ENCODE measurements around the gene ZSCAN20. TPM values are rescaled to one million over a fixed set of nuclear protein-coding genes. Genes with fewer than 3 reads are reported as not detected.

ZSCAN20 gene
- total and polyA plus RNA-seq, 9 of the 15 experiments (the other 6 are each of a cell fraction or from before 2014, with no cell fraction given) = 0.36 to 3.3 (median 2.0) TPM

GRCh38 chr1:33469691-33470090 is 2.8 kb upstream of the ZSCAN20 start:
- Histone ChIP-seq H3K4me1 (replicated peaks in 1 of 2; ENCODE audit: control insufficient read depth in 2 of 2, insufficient read depth in 2 of 2, low read length in 2 of 2) (peaks cover 3 to 5% of the 10 kb centered on the region in 2 experiments; a peak in 3 of 5 replicates), H3K27me3 (ENCODE audit: control insufficient read depth in 2 of 2, insufficient read depth in 2 of 2, low read length in 2 of 2) (peaks cover 4 to 25% of the 10 kb centered on the region in 2 experiments; a peak in 3 of 5 replicates), H3K4me3 (no peak overlapping the region), H4K20me1 (replicated peaks; ENCODE audit: control insufficient read depth, insufficient read depth, low read length) (no peaks in the 10 kb centered on the region), H2AFZ (ENCODE audit: low read depth, low read length) (no peak overlapping the region), H3K36me3 (ENCODE audit: control insufficient read depth, insufficient read depth, low read length) (no peaks in the 10 kb centered on the region), H3K9me1 (ENCODE audit: control insufficient read depth, insufficient read depth, low read length) (no peaks in the 10 kb centered on the region), H3K4me2 (ENCODE audit: insufficient read depth, low read length) (no peak overlapping the region), H3K9ac (ENCODE audit: insufficient read depth in 1 of 2, low read depth in 2 of 2, low read length in 2 of 2) (no peak overlapping the region), H3K27ac (ENCODE audit: extremely low read depth, low read depth, low read length) (no peak overlapping the region), H3K9me3 (replicated peaks; ENCODE audit: control insufficient read depth, insufficient read depth, low read depth, low read length) (no peaks in the 10 kb centered on the region), H3K79me2 (ENCODE audit: control insufficient read depth, insufficient read depth, low read length) (peaks cover 4% of the 10 kb centered on the region; the same call in 1 of the 3 replicates)
- FAIRE-seq (no peak), DNase-seq (ENCODE audit: extremely low read depth in 1 of 4, low spot score in 3 of 4) (no peak), ATAC-seq (no peak)
- intact Hi-C loops (cut with micrococcal nuclease) = loop anchor here (1.0 to 10.0 kb wide), 5 partner anchors 97 to 335 kb away; no protein-coding TSS in a partner anchor
- 44% methylated on average over 2 of the region's 2 CpGs for WGBS (ENCODE audit: insufficient coverage, low coverage, missing lambda C conversion rate)
- CTCF ChIA-PET (ENCODE audit: low intra/inter-chr PET ratio) = interaction anchor here (2.0 to 2.3 kb wide), 2 partner anchors 174 to 375 kb away, joined by 7 to 15 read pairs; no protein-coding TSS in a partner anchor
- in situ Hi-C loops (cut with MboI) = no loop called here
- BruUV-seq (replicated peaks) = no TSS peak
- no peak for TF ChIP-seq NCOA2 (IDR thresholded peaks at IDR 0.05; ENCODE audit: partially characterized antibody in 2 of 2)
- TF ChIP-seq RBBP5 (IDR thresholded peaks at IDR 0.05; ENCODE audit: borderline replicate concordance, insufficient read depth, low read length, poor library complexity, severe bottlenecking) = no peak
- POLR2A ChIA-PET = interaction anchor here (0.9 kb wide), 1 partner anchor 41 kb away, joined by 3 read pairs; no protein-coding TSS in a partner anchor

- POLR2A ChIA-PET = interaction anchor here (0.5 to 1.3 kb wide), 2 partner anchors 18 to 100 kb away, joined by 4 to 6 read pairs; no protein-coding TSS in a partner anchor
- FAIRE-seq = peak; percentile 82
- no TSS peak for BruUV-seq (replicated peaks)
- H2AFZ ChIP-seq (ENCODE audit: low read depth, low read length) = peak overlapping the region; percentile 5; the same call in 1 of the 2 replicates
- no peak overlapping the region for H3K27ac ChIP-seq (ENCODE audit: extremely low read depth, low read depth, low read length)
- 4% methylated on average over 11 of the region's 11 CpGs for WGBS (ENCODE audit: insufficient coverage, low coverage, missing lambda C conversion rate)
- DNase-seq (ENCODE audit: extremely low read depth in 1 of 4, low spot score in 3 of 4) = peak; percentile 72 to 83 (median 74)
- CTCF ChIA-PET (ENCODE audit: low intra/inter-chr PET ratio) = interaction anchor here (0.5 to 2.3 kb wide), 4 partner anchors 102 to 957 kb away, joined by 4 to 15 read pairs (median 6); no protein-coding TSS in a partner anchor
- no peaks in the 10 kb centered on the region for H4K20me1 ChIP-seq (replicated peaks; ENCODE audit: control insufficient read depth, insufficient read depth, low read length)
- in situ Hi-C loops (cut with MboI) = no loop called here
- H3K9me3 ChIP-seq (replicated peaks; ENCODE audit: control insufficient read depth, insufficient read depth, low read depth, low read length) = no peaks in the 10 kb centered on the region
- H3K4me2 ChIP-seq (ENCODE audit: insufficient read depth, low read length) = no peak overlapping the region
- H3K79me2 ChIP-seq (ENCODE audit: control insufficient read depth, insufficient read depth, low read length) = peaks cover 4% of the 10 kb centered on the region; the same call in 1 of the 3 replicates
- H3K27me3 ChIP-seq (ENCODE audit: control insufficient read depth in 2 of 2, insufficient read depth in 2 of 2, low read length in 2 of 2) = peaks cover 0 to 25% of the 10 kb centered on the region in 2 experiments; a peak in 2 of 5 replicates
- peak; percentile 76 for ATAC-seq
- H3K4me1 ChIP-seq (replicated peaks in 1 of 2; ENCODE audit: control insufficient read depth in 2 of 2, insufficient read depth in 2 of 2, low read length in 2 of 2) = peaks cover 3 to 5% of the 10 kb centered on the region in 2 experiments; a peak in 3 of 5 replicates
- H3K36me3 ChIP-seq (ENCODE audit: control insufficient read depth, insufficient read depth, low read length) = no peaks in the 10 kb centered on the region
- intact Hi-C loops (cut with micrococcal nuclease) = loop anchor here (1.0 to 10.0 kb wide), 4 partner anchors 98 to 336 kb away; no protein-coding TSS in a partner anchor
- H3K9me1 ChIP-seq (ENCODE audit: control insufficient read depth, insufficient read depth, low read length) = no peaks in the 10 kb centered on the region
- H3K9ac ChIP-seq (ENCODE audit: insufficient read depth in 1 of 2, low read depth in 2 of 2, low read length in 2 of 2) = no peak overlapping the region
- no peak overlapping the region for H3K4me3 ChIP-seq
- 0 out of 2 replicates have a peak, but pooled peaks have one; percentile 24 for TF ChIP-seq JUND (IDR thresholded peaks at IDR 0.05; ENCODE audit: borderline replicate concordance, low read depth, low read length)
- TF ChIP-seq JUND (tag; IDR thresholded peaks at IDR 0.05; ENCODE audit: borderline replicate concordance, low read depth, low read length) = peak; percentile 53; the same call in 2 of the 3 replicates
- peak; percentile 49; the same call in 1 of the 2 replicates for TF ChIP-seq EHMT2 (IDR thresholded peaks at IDR 0.05)
Observed at GRCh38 chr1:33470495-33471012, 1.9 kb upstream of the ZSCAN20 start.

Data from K562 (cell line).